Measurements from ENCODE around the gene KAT2B. TPM values are rescaled to one million over a fixed set of nuclear protein-coding genes. Genes with fewer than 3 reads are reported as not detected.
"Not testable (repeated sequence)": the region's sequence is repeated elsewhere in the genome, so short reads cannot be mapped to it uniquely, and the experiment has no call there.

KAT2B gene
- 52.5 TPM for total RNA-seq (ENCODE audit: insufficient read depth, low replicate concordance)

DNA sequence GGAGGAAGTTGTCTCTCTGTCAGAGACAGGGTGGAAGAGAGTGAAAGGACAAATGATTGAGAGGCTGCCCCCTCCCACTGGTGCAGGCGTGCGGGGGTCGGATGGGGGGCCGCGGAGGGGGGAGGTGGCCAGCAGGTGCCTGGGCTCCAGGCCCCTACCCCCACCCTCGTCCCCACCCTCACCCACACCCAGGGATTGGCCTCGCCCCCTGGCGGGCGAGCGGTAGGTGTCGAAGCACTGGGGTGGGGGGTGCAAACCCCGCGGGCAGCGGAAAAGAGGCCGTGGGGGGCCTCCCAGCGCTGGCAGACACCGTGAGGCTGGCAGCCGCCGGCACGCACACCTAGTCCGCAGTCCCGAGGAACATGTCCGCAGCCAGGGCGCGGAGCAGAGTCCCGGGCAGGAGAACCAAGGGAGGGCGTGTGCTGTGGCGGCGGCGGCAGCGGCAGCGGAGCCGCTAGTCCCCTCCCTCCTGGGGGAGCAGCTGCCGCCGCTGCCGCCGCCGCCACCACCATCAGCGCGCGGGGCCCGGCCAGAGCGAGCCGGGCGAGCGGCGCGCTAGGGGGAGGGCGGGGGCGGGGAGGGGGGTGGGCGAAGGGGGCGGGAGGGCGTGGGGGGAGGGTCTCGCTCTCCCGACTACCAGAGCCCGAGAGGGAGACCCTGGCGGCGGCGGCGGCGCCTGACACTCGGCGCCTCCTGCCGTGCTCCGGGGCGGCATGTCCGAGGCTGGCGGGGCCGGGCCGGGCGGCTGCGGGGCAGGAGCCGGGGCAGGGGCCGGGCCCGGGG lies at the start of gene KAT2B:
Gene KAT2B, plus strand, starts transcription at position 682 of the 783 bp plus-strand sequence. Its CDS starts 32 bp downstream, at position 714.
- DNase-seq (ENCODE audit: low spot score): peak; percentile 79

GRCh38 chr3:19994796-19995195 lies 45.5 kb upstream of the KAT2B start:
- no peak for DNase-seq (ENCODE audit: low spot score)

- DNase-seq (ENCODE audit: low spot score): no peak
Observed at GRCh38 chr3:19997502-19997901, 42.7 kb upstream of the KAT2B start.

GRCh38 chr3:20001932-20002331 lies 38.3 kb upstream of the KAT2B start:
- DNase-seq (ENCODE audit: low spot score): no peak

- no peak for DNase-seq (ENCODE audit: low spot score)
Observed at GRCh38 chr3:20007960-20008359, 32.3 kb upstream of the KAT2B start.

- no peak for DNase-seq (ENCODE audit: low spot score)
Observed at GRCh38 chr3:20008646-20009045, 31.6 kb upstream of the KAT2B start.

DNA sequence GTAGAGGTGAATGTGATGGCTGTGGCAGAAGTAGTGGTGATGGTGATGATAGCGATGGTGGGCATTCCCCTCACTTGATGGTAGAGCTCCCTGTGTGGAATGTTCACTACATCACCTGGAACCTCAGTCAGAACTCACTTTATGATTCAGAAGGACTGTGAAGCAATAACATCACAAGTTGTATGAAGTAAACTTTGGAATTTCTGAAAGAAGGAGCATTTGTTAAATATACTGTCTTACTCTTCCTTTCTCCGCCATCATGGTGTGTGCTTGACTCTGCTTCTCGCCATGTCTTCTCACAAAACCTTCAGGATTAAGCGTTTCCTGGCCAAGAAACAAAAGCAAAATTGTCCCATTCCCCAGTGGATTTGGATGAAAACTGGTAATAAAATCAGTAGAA lies 28.1 kb upstream of the KAT2B start, which contains the start of gene PP2D1:
Gene PP2D1, minus strand, starts transcription at position 101 of the 400 bp plus-strand sequence. CDS start 192 bp downstream, outside the sequence.
- DNase-seq (ENCODE audit: low spot score): no peak

DNA sequence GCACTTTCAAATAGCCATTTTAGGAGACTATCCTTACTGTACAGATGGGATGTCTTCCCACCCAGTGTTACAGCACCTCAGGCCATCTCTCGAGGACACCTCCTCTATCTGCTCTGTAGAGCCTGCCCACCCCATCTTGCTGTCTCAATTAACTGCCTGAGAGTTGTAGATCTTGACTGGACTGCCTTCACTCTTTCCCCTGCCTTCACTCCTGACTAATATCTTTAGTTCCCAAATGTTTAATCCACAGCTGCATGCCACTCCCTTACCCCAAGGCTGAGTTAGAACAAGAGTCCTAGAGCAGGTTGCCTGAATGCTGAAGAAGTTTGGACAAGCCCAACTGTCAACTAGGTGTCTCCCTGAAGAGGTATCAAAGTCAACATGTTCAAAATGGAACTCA lies 26.9 kb upstream of the KAT2B start:
- no peak for DNase-seq (ENCODE audit: low spot score)

DNA sequence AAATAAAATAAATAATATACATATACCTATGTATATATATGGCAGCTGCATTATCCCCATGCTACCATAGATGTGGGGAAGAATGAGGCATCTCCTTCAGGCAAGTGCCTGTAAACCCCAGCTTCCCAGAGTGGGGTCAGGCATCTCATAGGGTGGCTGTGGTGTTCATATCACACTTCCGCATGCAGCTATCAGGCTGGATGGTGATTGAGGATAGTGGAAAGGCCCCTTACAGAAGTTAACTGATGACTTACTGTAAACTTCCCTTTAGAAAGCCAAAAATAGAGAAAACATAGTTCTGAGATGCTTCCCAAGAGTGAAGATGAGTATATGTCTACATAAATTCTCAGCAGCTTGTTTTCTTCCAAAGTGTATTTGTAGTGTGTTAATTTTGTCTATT lies 24.7 kb upstream of the KAT2B start:
- DNase-seq (ENCODE audit: low spot score): no peak

DNA sequence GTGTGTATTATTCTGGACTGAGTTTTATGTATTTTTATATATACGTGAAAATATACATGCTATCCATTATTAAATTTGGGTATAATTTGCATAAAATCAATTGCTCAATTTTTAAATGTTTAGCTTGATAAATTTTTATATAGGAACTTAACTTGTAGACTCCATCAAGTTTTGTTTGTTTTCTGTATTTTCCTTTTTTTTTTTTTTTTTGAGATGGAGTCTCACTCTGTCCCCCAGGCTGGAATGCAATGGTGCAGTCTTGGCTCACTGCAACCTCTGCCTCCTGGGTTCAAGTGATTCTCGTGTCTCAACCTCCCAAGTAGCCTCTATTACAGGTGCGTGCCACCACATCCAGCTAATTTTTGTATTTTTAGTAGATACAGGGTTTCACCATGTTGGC lies 24.2 kb upstream of the KAT2B start:
- not testable (repeated sequence) for DNase-seq (ENCODE audit: low spot score)

DNA sequence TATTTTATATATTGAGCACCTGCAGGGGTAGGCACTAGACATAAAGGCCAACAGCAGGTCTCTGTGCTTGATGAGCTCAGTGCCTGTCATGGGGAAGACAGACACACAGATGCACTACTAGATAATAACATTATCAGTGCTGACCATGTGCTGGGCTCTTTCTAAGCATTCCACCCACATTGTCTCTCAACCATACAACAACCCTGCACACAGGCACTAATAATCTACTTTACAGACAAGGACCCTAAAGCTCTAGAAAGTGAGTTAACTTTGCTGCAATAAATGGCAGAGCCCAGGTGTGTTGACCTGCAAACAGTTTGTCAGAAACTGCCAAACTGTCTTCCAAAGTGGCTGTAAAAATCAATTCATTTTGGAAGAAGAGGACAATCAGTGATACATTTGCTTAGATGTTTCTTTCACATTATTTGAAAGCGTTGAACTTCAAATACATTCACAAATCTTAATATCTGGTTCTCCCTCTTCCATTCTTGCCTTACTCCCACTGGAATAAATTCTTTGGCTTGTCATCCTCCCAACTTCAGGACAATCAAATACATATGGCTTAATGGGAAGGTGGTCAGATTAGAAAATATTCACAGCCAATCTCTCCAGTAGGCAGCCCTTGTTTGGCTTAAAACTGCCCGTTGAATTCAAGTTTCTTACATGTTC lies 17.2 kb upstream of the KAT2B start:
- no peak for DNase-seq (ENCODE audit: low spot score)

- peak; percentile 77 for DNase-seq (ENCODE audit: low spot score)
Observed at GRCh38 chr3:20023623-20024405, 16.4 kb upstream of the KAT2B start.

GRCh38 chr3:20027136-20027535 lies 13.1 kb upstream of the KAT2B start:
- DNase-seq (ENCODE audit: low spot score): no peak

- no peak for DNase-seq (ENCODE audit: low spot score)
Observed at GRCh38 chr3:20028905-20029331, 11.3 kb upstream of the KAT2B start.

GRCh38 chr3:20031939-20032338 lies 8.3 kb upstream of the KAT2B start:
- DNase-seq (ENCODE audit: low spot score): not testable (repeated sequence)

- DNase-seq (ENCODE audit: low spot score): no peak
Observed at GRCh38 chr3:20035019-20035418, 5.2 kb upstream of the KAT2B start.

- DNase-seq (ENCODE audit: low spot score): no peak
Observed at GRCh38 chr3:20037255-20037996, 2.8 kb upstream of the KAT2B start.

DNA sequence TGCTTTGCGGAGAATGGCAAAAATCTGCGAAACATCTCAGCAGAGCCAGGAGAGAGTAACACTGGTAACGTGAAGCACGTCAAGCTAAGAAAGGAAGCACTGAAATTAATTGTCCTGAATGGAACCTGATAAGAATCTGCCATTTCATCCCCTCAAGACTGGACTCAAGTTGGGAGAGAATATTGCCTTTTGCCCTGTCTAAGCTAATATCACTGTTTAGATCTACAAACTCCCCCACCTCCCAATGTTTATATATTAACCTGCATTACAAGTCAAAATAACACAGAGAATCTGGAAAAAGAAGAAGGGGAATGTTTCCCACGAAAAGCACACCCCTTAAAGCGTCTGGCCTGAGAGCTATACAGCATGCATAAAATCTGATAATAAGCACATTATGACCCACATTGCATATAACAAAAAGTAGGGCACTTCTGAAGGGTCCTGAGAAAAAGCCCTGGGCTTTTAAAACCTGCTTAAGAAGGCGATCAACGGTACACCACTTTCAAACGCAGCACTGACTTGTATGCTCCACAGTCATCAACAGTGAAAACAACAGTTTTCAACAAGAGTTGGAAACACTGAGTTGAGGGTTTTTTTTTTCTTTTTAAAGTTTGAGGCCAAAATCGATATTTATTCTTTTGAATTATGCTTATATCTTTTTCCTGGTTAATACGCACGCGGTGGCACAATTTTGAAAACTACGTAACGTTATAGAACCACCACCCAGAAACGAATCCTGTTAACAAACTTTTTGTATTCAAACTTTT lies 1.4 kb upstream of the KAT2B start:
- DNase-seq (ENCODE audit: low spot score): no peak

- DNase-seq (ENCODE audit: low spot score): no peak
Observed at GRCh38 chr3:20039466-20039764, 831 bp upstream of the KAT2B start.

- DNase-seq (ENCODE audit: low spot score): peak; percentile 80
Observed at GRCh38 chr3:20040548-20041196, 426 bp downstream of the KAT2B start.
